Muscle of arm (tissue), 12 donors: ENCODE results near the gene EME1. TPM values are rescaled to one million over a fixed set of nuclear protein-coding genes. Genes with fewer than 3 reads are reported as not detected.
"Not testable (repeated sequence)": the region's sequence is repeated elsewhere in the genome, so short reads cannot be mapped to it uniquely, and the experiment has no call there.

ENCODE experiments used
- DNase-seq: peaks from one replicate; pipeline ENCODE4 v3.0.0-alpha.2; 2013
- polyA plus RNA-seq, 12 donors: library from polyadenylated mRNA; unstranded; fragments of 120-200 nt; gene quantifications; one replicate each; pipeline ENCODE4 v1.2.1, GENCODE V29; 2013; ENCODE audit not compliant: insufficient read length in 12 of 12

EME1 gene
- polyA plus RNA-seq, 12 donors = 3.4 to 23.2 (median 6.6) TPM; not detected in 1

- no peak for DNase-seq
Observed at GRCh38 chr17:50388728-50389127, 15.7 kb downstream of the EME1 start.

GRCh38 chr17:50389534-50389933 lies 16.5 kb downstream of the EME1 start:
- DNase-seq = no peak

- no peak for DNase-seq
Observed at GRCh38 chr17:50392621-50393020, 19.6 kb downstream of the EME1 start.

DNA sequence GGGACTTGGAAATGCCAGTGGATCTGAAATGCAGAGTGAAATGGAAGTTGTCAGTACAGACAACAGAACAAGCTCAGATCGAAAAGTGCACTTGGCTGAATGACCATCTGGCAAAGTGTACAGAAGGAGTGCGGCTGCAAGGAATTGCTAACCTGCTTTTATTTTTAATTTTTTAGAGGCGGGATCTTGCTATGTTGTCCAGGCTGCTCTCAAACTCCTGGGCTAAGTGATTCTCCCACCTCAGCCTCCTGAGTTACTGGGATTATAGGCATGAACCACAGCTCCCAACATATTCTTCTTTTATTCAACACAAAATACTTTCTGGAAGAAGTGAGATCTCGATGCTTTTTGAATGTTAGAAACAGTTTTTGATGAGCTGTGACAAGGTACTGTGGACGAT lies 20.7 kb downstream of the EME1 start:
- DNase-seq = no peak

DNA sequence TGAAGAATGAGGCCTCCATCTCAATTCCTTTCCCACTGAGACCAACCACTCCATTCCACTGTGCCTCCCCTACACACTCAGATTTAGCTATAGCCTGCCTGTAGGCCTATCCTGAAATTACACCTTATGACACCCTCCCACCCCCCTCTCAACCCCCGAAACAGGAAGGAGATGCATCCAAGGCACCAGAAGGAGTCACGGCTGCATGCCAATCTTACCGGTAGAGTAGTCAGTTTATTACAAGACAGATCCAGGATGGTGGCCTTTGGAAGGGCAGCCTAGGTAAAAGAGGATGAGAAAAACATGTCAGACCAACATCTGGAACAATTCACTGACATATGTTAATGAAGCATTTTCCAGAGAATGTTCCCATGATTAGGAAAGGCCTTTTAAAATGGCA lies 21.7 kb downstream of the EME1 start:
- DNase-seq = no peak

DNA sequence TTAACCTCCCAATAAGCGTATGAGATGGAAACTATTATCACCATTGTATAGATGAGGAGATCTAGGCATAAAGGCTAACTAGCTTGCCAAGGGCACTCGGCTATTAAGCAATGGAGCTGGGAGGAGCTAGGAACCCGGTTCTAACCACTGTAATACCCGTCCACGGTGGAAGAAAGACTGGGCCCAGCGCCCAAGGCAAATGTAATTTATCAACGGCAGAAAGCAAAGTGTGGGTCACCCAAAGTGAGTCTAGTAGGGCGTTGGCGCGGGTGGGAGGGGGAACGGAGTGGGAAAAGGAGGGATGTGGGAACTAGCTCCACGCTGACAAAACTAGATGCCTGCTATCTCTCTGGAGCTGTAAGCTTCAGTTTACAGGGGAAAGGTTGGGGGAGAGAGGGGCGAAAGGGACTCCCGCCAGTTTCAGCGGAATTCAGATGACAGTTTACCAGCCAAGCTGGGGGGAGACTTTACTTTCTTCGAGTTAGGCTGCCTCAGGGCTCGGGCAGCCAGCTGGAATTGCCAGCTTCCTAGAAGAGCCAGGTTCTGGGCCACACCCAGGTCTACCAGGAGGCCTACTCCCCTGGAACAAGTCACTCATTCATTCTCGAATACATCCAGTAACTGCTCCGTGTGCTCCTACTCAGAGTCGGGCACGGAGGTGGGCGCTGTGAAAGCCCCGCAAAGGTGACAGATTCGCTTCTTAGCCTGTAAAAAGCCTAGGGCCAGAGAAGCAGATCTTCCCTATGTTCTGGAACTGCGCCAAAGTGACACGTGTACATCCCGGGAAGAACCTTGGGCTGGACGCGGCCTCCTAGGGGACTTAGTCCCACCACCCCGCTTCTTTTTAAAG lies 23.5 kb downstream of the EME1 start:
- DNase-seq = peak; percentile 52

GRCh38 chr17:50397111-50397918 lies 24.3 kb downstream of the EME1 start, which contains the start of gene LRRC59:
TSS of gene LRRC59 (minus strand) at chr17:50397523. CDS start at chr17:50397317, 206 bp downstream.
- peak; percentile 92 for DNase-seq

DNA sequence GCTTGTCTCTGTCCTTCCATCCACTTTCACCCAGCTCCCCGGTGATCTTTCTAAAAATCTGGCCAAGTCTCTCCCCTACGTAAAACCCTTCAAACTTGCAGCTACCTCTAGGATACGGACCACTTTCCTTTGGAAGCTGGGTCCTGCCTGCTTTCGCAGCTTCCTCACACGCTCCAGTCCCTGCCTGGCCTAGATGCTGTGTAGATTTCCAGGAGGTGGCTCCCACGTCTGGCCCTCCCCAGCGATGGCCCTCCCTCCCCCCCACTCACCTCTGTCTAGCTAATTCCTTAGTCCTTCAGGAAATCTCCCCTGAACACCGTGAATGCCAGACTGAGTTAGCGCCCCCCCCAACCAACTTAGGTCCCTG lies 24.9 kb downstream of the EME1 start:
- no peak for DNase-seq

DNA sequence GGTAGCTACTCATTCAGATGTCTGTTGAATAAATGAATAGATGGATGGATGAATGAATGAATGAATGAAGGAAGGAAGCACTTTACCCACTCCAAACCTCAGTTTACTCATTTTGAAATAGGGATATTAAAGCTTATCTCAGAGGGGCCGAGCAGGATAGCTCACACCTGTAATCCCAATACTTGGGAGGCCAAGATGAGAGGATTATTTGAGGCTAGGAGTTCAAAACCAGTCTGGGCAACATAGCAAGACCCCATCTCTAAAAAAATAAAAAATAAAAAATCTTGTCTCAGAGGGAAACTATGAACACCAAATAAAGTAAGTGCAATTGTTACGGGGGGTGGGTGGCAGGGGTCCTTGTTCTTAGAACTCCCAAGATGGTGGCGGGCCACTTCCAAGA lies 25.6 kb downstream of the EME1 start:
- not testable (repeated sequence) for DNase-seq

DNA sequence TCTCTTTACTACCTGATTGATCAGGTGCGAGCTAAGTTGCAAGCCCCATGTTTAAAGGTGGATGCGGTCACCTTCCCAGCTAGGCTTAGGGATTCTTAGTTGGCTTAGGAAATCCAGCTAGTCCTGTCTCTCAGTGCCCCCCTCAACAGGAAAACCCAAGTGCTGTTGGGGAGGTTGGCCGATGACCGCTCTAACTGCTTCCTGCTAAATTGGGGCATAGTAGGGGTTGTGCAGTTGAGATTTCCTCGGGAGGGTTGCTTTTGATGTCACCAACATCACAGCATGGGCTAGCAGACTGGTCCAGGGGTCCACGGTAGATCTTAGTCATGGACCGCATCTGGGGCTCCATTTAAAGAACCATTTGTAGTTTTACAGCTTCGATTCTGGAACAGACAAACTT lies 26.6 kb downstream of the EME1 start:
- DNase-seq = not testable (repeated sequence)

DNA sequence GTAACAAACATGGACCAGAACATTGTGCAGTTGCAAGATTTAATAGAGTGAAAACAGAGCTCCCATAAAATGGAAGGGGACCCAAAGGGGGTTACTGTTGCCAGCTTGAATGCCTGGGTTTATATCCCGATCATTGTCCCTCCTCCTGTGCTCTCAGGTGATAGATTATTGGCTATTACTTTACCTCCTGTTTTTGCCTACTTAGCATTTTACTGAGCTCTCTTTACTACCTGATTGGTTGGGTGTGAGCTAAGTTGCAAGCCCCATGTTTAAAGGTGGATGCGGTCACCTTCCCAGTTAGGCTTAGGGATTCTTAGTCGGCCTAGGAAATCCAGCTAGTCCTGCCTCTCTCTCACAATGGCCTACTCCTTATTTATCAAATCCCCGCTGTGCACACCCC lies 32.3 kb downstream of the EME1 start:
- DNase-seq = not testable (repeated sequence)

DNA sequence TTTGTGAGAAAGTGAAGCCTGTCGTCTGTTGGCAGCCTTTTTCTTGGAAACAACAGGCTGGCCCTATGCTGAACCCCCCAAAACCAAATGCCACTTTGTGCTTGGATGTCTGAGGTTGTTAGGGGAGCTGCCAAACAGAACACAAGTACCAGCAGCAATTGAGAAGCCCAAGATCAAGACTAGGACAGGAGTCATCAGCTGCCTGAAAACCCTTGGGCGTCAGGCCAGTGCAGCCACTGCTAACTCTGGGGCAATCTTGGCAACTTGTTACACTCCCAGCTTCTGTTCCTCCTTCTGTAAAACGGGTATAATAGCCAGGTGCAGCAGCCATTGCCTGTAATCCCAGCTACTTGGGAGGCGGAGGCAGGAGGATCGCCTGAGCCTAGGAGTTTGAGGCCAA lies 33.5 kb downstream of the EME1 start:
- no peak for DNase-seq

GRCh38 chr17:50407921-50408320 lies 34.9 kb downstream of the EME1 start:
- DNase-seq = no peak

- DNase-seq = no peak
Observed at GRCh38 chr17:50412188-50412732, 39.2 kb downstream of the EME1 start.

DNA sequence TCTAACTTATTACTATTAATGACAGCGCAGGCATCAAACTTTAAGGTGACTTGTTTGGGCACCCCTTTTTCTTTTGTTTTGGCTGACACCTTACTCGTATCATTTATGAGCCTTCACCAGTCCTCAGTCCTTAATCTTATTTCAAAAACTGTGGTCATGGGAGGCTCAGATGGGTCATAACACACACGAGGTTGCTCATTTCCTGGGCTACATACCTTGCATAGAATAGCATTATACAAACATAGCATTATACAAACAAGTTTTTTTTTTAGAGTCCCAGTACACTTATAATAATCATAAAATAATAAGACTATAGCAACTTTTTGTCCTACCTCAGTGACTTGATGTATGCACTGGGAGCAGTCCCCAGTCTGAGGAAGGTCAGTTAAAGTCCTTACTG lies 41.8 kb downstream of the EME1 start:
- DNase-seq = no peak

DNA sequence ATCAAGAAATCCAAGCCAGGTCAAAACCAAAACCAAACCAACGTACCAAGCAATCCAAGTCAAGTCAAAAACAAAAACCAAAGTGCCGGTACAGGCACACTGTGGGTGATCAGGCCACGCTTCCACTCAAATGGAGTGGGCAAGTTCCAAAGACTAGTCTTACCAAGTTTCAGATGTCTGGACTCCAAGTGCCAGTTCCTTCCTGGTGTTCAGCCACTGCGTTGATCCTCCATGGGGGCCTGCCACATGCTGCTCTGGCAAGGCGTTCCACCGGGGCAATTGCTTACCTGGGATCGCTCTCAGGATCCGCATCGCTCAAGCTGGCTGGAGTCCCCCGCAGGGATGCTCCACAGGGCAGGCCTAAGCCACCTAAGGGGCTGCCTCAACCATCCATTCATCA lies 46.5 kb downstream of the EME1 start:
- DNase-seq = not testable (repeated sequence)

- DNase-seq = no peak
Observed at GRCh38 chr17:50420419-50421112, 47.5 kb downstream of the EME1 start.

DNA sequence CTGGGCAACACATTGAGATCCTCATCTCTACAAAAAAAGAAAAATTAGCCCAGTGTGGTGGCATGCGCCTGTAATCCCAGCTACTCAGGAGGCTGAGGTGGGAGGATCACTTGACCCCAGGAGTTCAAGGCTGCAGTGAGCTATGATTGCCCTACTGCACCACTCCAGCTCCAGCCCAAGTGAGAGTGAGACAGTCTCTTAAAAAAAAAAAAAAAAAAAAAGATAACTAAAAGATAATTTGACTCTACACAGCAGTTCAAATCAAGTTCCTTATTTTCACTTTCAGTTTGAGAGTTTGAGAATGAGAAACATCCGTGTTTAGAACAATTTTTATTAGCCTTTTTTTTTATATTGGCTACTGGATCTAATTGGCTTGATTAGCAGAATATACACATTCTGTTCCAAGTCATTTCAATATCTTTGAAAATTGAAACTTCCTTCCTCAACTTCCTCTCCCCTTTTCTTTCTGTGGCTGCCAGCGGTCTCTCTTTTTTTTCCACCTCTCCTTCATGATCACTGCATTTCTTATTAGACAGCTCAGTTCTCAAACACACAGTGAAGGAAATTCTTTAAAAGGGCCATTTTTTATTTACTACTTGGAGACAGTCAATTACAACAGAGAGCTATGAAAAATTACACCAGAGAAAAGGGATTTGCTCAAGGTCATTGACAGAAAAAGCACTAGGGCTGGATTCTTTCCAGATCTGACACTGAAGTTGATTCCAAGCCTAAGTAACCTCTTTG lies 48.5 kb downstream of the EME1 start:
- no peak for DNase-seq

- DNase-seq = no peak
Observed at GRCh38 chr17:50422738-50423137, 49.7 kb downstream of the EME1 start.

DNA sequence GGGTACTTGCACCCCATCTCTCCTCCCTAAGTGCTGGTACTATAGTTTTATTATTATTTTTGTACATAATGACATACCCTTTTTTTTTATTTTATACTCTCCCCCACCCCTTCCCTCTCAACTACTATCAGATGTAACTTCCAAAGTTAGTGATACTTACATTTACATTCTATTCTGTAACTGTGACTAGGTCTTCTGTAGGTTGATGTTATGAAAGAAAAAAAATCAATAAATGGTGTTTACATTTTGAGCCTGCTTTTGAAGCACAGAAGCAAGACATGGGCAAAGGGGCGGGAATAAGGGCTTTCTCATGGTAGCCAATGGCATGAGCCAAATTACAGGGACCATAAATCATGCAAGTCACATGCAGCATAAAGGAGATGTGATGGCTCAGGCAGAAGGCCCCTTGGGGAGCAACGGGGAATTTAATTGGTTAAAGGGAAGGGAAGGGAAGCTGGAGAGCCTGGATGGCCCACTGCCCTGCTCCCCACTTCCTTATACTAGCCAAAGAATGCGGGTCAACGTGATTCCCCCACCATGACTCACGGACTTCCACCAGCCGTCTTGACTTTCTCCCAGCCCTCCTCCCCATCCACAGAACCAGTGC lies 50.6 kb downstream of the EME1 start:
- DNase-seq = no peak
